Progenitor cell of endocrine pancreas (in vitro differentiated cells): ENCODE results near the gene TPT1. TPM values are rescaled to one million over a fixed set of nuclear protein-coding genes. Genes with fewer than 3 reads are reported as not detected.
"Not testable (repeated sequence)": the region's sequence is repeated elsewhere in the genome, so short reads cannot be mapped to it uniquely, and the experiment has no call there.

Experiments used
- DNase-seq: peaks from one replicate; pipeline ENCODE4 v3.0.0; 2021; ENCODE audit warnings: low spot score; ENCODE audit not compliant: unreplicated experiment
- H3K27ac Mint-ChIP-seq: 2 replicates; pipeline ENCODE4 v1.8.0; 2021; ENCODE audit warnings: mild to moderate bottlenecking, moderate library complexity, mixed read lengths
- H3K27me3 Mint-ChIP-seq: 2 replicates; pipeline ENCODE4 v1.8.0; 2021; ENCODE audit warnings: mixed read lengths
- H3K36me3 Mint-ChIP-seq: 2 replicates; pipeline ENCODE4 v1.8.0; 2022; ENCODE audit warnings: mixed read lengths; ENCODE audit not compliant: insufficient read depth
- H3K4me1 Mint-ChIP-seq: 2 replicates; pipeline ENCODE4 v1.8.0; 2021; ENCODE audit warnings: low read depth, mixed read lengths
- H3K4me3 Mint-ChIP-seq: 2 replicates; pipeline ENCODE4 v1.8.0; 2021; ENCODE audit warnings: low read depth, mild to moderate bottlenecking, moderate library complexity, mixed read lengths
- H3K9me3 Mint-ChIP-seq: 2 replicates; pipeline ENCODE4 v1.8.0; 2021; ENCODE audit warnings: low read depth, mixed read lengths
- CTCF ChIP-seq: fragments of 200-600 bp; sonication (generic); IDR thresholded peaks from one replicate; pipeline ENCODE4 v1.5.0; 2021; ENCODE audit warnings: antibody characterized with exemption, mild to moderate bottlenecking; ENCODE audit not compliant: unreplicated experiment
- long read RNA-seq: library from polyadenylated mRNA; unstranded; transcript quantifications from one replicate; pipeline ENCODE4 v2.0.0, GENCODE V29; 2020
- total RNA-seq: library from RNA; stranded (reverse); gene quantifications from 2 replicates; pipeline ENCODE4 v1.2.1, GENCODE V29; 2021

The TPT1 gene
- total RNA-seq: 3,243 and 3,333 TPM in 2 replicates
- long read RNA-seq, full-length matches to known transcripts: 1,627 of 1,671 reads
- long read RNA-seq, partial matches to known transcripts: 13 of 1,671 reads
- long read RNA-seq, other reads (novel, unspliced or antisense): 31 of 1,671 reads

DNA sequence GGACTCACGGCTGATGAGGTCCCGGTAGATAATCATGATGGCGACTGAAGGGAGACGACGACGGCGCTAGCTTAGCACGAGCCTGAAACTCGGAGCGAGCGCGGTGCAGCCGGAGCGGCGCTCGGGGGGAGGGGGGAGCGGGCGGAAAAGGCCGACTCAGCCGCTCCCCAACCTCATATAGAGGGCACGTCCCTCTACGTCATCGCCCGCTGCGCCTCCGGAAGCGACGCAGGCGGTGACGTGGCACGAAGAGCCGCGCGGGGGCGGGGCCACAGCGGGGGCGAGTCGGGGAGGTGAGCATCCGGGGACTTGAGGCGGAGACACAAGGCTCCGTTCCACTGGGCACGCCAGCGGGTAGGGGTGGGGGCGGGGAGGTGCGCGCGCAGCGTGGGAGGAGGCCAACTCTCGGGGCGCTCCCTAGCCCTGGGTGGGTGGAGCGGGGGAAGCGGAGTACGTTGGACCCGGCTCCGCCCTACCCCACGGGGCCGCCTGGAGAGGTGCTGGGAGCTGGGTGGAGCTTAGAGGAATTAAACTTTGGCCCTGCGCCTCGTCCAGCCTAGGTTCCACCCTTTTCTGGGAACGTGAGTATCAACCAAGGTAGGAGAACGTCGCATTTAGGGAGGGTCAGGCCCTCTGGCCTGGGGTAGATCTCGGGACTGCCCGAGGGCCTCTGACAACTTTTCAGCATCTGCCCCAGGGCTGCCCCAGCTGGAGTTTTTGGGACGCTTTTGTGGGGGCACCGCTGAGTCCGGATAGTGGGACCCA, at the start of gene TPT1:
TSS of gene TPT1 (minus strand) at position 150 of the 765 bp plus-strand sequence. CDS start at position 36, 114 bp downstream.
- Mint-ChIP-seq H3K4me1 (peaks cover 24% of the 10 kb centered on the region), H3K27me3 (no peaks in the 10 kb centered on the region), H3K27ac (peak within 1 kb of the TSS; percentile 100), H3K9me3 (no peaks in the 10 kb centered on the region), H3K4me3 (peak within 1 kb of the TSS; percentile 96), H3K36me3 (peaks cover 37% of the 10 kb centered on the region)
- no peak for TF ChIP-seq CTCF
- peak; percentile 98 for DNase-seq

GRCh38 chr13:45390348-45390747, 49.4 kb upstream of the TPT1 start:
- peaks cover 14% of the 10 kb centered on the region for H3K36me3 Mint-ChIP-seq
- H3K9me3 Mint-ChIP-seq, DNase-seq, H3K4me1 Mint-ChIP-seq, H3K27ac Mint-ChIP-seq, H3K27me3 Mint-ChIP-seq, H3K4me3 Mint-ChIP-seq: not testable (repeated sequence)

DNA sequence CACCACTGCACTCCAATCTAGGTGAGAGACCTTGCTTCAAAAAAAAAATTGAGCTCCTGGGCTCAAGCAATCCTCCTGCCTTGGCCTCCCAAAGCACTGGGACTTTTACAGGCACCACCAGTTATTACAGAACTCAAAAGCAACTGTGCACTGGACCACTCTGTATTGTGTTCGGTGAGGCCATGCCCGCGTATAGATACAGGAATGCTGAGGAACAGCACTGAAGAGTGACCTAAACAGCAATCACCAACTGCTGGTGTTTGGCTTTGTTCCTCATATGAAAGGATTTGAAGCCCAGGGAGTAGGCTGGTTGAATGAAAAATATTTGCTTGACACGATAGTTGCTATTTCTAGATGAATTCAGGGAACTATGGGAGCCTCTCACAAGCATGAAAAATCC, 47.7 kb upstream of the TPT1 start:
- no peak for DNase-seq
- no peaks in the 10 kb centered on the region for H3K4me1 Mint-ChIP-seq
- TF ChIP-seq CTCF: no peak
- H3K27me3 Mint-ChIP-seq: no peaks in the 10 kb centered on the region
- no peak overlapping the region for H3K4me3 Mint-ChIP-seq
- no peaks in the 10 kb centered on the region for H3K9me3 Mint-ChIP-seq
- H3K36me3 Mint-ChIP-seq: peaks cover 15% of the 10 kb centered on the region
- no peak overlapping the region for H3K27ac Mint-ChIP-seq

DNA sequence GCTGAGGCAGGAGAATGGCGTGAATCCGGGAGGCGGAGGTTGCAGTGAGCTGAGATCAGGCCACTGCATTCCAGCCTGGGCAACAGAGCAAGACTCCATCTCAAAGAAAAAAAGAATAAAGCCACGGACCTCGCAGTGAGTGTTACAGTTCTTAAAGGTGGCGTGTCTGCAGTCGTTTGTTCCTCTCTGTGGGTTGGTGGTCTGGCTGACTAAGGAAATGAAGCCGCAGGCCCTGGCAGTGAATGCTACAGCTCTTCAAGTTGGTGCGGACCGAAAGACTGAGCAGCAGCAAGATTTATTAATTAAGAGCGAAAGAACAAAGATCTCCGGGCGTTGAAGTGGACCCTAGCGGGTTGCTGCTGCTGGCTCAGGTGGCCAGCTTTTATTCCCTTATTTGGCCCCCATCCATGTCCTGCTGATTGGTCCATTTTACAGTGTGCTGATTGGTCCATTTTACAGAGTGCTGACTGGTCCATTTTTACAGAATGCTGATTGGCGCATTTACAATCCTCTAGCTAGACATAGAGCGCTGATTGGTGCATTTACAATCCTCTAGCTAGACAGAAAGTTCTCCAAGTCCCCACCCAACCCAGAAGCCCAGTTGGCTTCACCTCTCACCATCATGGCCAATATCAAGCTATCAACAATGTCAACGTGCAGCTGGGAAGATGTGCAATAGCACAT, 46.1 kb upstream of the TPT1 start:
- peaks cover 15% of the 10 kb centered on the region for H3K36me3 Mint-ChIP-seq
- not testable (repeated sequence) for H3K27ac Mint-ChIP-seq, DNase-seq, H3K4me1 Mint-ChIP-seq, H3K4me3 Mint-ChIP-seq, H3K9me3 Mint-ChIP-seq, H3K27me3 Mint-ChIP-seq

GRCh38 chr13:45385907-45386553, 45.0 kb upstream of the TPT1 start:
- no peak for DNase-seq
- TF ChIP-seq CTCF: no peak
- H3K27me3 Mint-ChIP-seq: no peaks in the 10 kb centered on the region
- H3K4me1 Mint-ChIP-seq: no peaks in the 10 kb centered on the region
- no peak overlapping the region for H3K4me3 Mint-ChIP-seq
- H3K9me3 Mint-ChIP-seq: no peaks in the 10 kb centered on the region
- H3K36me3 Mint-ChIP-seq: peaks cover 15% of the 10 kb centered on the region
- H3K27ac Mint-ChIP-seq: no peak overlapping the region

GRCh38 chr13:45385320-45385719, 44.3 kb upstream of the TPT1 start:
- DNase-seq: no peak
- TF ChIP-seq CTCF: no peak
- Mint-ChIP-seq H3K27me3 (no peaks in the 10 kb centered on the region), H3K4me3 (no peak overlapping the region), H3K27ac (no peak overlapping the region), H3K36me3 (peaks cover 12% of the 10 kb centered on the region), H3K9me3 (no peaks in the 10 kb centered on the region), H3K4me1 (no peaks in the 10 kb centered on the region)
